ENCODE results near the gene HLA-DOB. TPM values are rescaled to one million over a fixed set of nuclear protein-coding genes. Genes with fewer than 3 reads are reported as not detected.
A peak's percentile ranks its signal among the peaks of the same experiment; 100 is the strongest.
"Not testable (repeated sequence)": the region's sequence is repeated elsewhere in the genome, so short reads cannot be mapped to it uniquely, and the experiment has no call there.

The HLA-DOB gene
- polyA plus RNA-seq, 1 donor = not detected

- DNase-seq = no peak
Observed at GRCh38 chr6:32807020-32807580, 9.7 kb downstream of the HLA-DOB start.

DNA sequence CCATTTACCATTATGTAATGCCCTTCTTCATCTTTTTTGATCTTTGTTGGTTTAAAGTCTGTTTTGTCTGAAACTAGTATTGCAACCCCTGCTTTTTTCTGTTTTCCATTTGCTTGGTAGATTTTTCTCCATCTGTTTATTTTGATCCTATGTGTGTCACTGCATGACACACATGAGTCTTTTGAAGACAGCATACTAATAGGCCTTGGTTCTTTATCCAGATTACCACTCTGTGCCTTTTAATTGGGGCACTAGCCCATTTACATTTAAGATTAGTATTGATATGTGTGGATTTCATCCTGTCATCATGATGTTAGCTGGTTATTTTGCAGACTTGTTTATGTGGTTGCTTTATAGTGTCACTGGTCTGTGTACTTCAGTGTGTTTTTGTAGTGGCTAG lies 11.4 kb downstream of the HLA-DOB start:
- not testable (repeated sequence) for DNase-seq

DNA sequence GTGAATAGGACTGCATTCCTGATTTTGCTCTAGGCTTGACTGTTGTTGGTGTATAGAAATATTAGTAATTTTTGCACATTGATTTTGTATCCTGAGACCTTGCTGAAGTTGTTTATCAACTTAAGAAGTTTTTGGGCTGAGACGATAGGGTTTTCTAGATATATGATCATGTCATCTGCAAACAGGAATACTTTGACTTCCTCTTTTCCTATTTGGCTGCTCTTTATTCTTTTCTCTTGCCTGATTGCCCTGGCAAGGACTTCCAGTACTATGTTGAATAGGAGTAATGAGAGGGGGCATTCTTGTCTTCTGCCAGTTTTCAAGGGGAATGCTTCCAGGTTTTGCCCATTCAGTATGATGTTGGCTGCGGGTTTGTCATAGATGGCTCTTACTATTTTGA lies 13.4 kb downstream of the HLA-DOB start:
- DNase-seq = no peak

DNA sequence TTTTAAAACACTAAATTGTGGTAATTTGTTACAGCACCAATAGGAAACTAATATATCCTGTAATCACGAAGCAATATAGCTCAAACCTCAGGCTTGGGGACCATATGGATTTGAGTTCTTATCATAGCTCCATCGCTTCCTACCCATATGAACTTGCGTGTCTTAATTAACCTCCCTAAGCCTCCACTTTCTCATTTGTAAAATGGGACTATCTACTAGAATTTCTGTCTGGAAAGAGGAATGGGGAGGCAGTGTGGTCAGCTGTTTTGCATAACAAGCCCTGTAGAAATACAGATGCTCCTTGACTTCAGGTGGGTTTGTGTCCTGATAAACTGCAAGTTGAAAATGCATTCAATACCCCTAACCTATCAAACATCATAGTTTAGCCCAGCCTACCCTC lies 17.1 kb downstream of the HLA-DOB start:
- DNase-seq = no peak

GRCh38 chr6:32799168-32799567 lies 17.6 kb downstream of the HLA-DOB start:
- no peak for DNase-seq

DNA sequence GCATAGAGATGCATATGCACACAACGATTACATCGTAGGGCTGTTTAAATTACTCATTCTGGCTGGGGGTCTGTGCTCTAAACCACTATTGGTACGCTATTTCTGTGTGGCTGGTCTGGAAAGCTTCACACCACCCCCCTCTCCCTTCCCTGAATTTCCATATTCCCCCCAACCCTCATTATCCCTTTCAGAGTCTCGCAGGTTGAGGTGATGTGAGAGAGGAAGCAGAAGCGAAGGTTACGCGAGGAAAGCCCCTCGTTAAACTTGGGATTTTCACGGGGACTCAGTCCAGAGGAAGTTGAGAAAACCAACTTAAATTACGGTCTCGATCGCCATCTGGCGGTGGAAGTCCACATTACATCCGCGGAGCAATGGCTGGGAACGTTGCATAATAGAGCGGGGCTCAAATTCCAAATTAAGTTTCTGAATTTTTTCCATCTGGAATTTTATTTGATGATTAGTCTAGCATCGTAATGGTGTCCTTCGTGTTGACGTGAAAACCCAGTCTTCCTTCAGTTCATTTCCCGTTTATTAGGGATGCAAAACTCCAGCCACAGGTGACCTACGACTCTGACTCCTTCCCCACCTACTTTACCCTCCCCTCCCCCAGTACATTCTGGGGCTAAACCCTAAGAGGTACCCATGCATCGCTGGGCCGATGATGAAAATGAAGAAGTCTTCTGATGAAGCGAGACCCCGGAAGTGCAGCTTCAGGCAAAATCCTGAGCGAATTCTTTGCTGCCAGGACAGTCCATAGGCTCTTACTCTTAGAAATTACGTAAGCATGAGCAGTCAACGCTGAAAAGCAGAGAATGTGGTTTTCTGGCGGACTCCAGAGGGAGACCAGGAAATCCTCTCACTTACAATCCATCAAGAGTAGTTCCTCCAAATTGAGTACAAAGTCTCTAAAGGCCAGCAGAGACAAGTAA lies 19.7 kb downstream of the HLA-DOB start:
- peak; percentile 69 for DNase-seq

DNA sequence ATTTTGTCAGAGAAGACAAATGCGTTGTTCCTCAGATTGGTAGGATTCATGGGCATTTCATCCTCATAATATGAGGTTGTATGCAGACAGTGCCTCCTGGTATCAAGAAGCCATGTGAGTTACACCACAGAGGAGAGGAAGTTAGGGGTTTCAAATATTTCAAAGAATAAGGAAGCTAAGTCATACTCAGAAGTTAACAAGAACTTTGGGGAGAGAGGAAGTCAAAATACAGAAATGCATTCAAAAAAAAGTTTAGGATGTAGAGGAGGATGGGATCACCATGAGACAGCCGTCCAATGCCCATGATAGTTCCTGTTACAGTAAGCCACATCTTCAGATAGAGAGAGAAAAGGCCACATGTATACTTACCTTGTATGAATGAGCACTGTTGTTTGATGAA lies 22.3 kb downstream of the HLA-DOB start:
- DNase-seq = no peak

GRCh38 chr6:32792901-32793435 lies 23.8 kb downstream of the HLA-DOB start:
- DNase-seq = no peak

DNA sequence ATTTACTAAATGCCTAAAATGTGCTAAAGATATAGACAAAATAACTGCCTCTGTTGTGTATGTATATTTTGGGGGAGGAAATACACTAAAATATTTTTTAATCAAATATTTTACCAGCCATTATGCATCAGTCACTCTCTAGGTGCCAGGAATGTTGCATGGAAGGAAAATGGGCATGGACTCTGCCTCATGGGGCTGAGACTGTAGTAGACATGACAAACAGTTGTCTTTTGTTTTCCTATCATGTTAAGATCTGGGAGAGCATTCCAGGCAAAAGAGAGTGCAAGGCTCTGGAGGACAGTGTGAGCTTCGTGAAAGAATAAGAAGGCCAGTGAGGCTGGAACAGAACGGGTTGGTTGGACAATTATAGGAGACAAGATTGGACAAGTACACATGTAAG lies 26.5 kb downstream of the HLA-DOB start:
- DNase-seq = no peak

- peak; percentile 52 for DNase-seq
Observed at GRCh38 chr6:32785781-32786533, 30.8 kb downstream of the HLA-DOB start.

- not testable (repeated sequence) for DNase-seq
Observed at GRCh38 chr6:32782923-32783322, 33.9 kb downstream of the HLA-DOB start.

DNA sequence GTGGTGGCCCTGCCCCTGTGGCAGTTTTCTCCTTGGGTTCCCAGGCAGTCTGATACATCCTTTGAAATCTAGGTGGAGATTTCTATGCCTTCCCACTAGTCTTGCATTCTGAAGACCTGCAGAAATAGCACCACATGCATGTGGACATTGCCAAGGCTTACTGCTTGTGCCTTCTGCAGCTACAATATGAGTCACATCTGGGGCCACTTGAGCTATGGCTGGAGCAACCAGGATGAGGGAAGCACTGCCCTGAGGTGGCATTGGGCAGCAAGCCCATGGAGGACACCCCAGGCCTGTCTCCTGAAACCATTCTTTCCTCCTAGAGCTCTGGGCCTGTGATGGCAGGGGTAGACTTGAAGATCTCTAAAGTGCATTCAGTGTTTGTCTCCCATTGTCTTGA lies 37.8 kb downstream of the HLA-DOB start:
- DNase-seq = no peak

DNA sequence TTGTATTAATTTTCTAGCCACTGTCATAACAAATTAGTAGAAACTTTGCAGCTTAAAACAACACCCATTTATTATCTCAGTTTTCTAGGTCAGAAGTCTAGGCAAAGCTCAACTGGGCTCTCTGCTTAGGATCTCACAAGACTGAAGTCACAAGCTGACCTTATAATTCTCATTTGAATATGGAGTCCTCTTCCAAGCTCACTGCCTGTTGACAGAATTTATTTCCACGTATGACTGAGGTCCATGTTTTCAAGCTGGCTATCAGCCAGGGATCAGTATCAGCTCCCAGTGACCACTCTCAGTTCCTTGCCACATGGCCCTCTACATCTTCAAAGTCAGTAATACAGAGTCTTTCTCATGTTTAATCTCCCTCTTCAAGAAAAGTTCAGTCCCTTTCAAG lies 41.7 kb downstream of the HLA-DOB start:
- DNase-seq = no peak

DNA sequence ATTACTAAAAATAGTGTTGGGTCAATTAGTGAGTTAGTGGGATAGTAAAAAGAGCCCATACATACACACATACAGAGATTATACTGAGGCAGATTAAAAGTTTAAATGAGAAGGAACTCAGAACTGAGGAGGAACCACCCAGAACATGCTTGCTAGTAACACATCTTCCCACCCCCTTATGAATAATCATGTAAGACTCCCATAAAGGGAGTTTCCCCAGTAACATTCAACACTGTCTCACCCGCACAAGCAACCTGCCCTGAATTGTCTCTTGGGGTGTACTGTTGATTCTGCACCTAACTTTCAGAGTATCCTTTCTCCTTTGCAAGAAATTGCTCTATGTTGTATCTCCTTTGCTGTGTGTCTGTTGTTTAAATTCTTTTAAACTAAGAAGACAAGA lies 42.4 kb downstream of the HLA-DOB start:
- DNase-seq = no peak

DNA sequence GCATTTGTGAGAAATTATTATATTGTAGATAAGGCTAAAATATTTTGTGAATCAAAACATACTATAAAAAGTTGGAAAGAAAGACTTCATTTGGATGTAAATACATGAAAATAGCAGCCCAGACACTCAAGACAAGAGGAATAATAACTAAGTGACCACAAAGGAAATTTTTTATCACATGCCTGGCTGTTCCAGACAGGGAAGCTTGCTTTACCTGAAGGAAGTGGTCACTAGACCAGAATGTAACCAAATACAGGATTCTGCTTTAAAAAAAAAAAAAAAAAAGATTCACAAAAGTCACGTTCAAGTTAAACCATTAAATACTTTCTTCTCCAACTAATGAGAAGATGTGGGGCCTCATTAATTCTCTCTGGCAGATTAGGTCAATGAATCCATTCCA lies 44.1 kb downstream of the HLA-DOB start:
- no peak for DNase-seq

DNA sequence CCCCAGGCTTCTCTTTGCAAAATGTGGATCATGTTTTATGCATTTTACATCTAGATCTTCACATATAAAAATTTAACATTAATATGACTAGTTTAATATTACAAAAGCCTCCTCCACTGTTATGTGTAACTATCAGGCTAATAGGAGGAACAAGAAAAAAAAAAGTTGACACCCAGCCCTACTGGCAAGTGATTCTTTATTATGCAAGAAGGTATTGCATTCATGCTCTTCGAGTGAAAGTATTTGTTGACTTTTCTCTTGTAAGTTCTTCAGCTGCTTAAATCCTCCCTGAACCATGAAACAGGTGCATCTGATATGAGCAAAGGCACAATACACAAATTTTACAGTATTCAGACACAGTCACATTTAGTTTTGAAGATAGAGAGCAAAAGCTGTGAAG lies 52.8 kb downstream of the HLA-DOB start:
- DNase-seq = no peak

GRCh38 chr6:32763421-32763820 lies 53.4 kb downstream of the HLA-DOB start, which contains the start of gene HLA-DQB2:
HLA-DQB2 (minus strand) TSS chr6:32763532; CDS start chr6:32763470, 62 bp downstream.
- DNase-seq = no peak

Other genes starting within 250 kb of the HLA-DOB start
- 20.5 TPM for gene HLA-DRB1, start 227.2 kb downstream of the HLA-DOB start, polyA plus RNA-seq (ENCODE audit: insufficient read length)
- 9.5 TPM for gene HLA-DQA1, start 179.6 kb downstream of the HLA-DOB start, polyA plus RNA-seq (ENCODE audit: insufficient read length)
- 9.4 TPM for gene HLA-DQB1, start 150.3 kb downstream of the HLA-DOB start, polyA plus RNA-seq (ENCODE audit: insufficient read length)
- gene HLA-DQA2, start 75.6 kb downstream of the HLA-DOB start, polyA plus RNA-seq (ENCODE audit: insufficient read length) = 1.3 TPM
- 0.70 TPM for gene HLA-DQB2, start 53.5 kb downstream of the HLA-DOB start, polyA plus RNA-seq (ENCODE audit: insufficient read length)
- 8.1 TPM for gene TAP2, start 21.7 kb upstream of the HLA-DOB start, polyA plus RNA-seq (ENCODE audit: insufficient read length)
- 13.9 TPM for gene PSMB8, start 27.0 kb upstream of the HLA-DOB start, polyA plus RNA-seq (ENCODE audit: insufficient read length)
- 8.6 TPM for gene TAP1, start 36.7 kb upstream of the HLA-DOB start, polyA plus RNA-seq (ENCODE audit: insufficient read length)
- 4.2 TPM for gene PSMB9, start 37.2 kb upstream of the HLA-DOB start, polyA plus RNA-seq (ENCODE audit: insufficient read length)
- 11.5 TPM for gene HLA-DMB, start 124.0 kb upstream of the HLA-DOB start, polyA plus RNA-seq (ENCODE audit: insufficient read length)
- 9.5 TPM for gene HLA-DMA, start 136.1 kb upstream of the HLA-DOB start, polyA plus RNA-seq (ENCODE audit: insufficient read length)
- gene BRD2, start 151.6 kb upstream of the HLA-DOB start, polyA plus RNA-seq (ENCODE audit: insufficient read length) = 160 TPM
- gene HLA-DOA, start 192.6 kb upstream of the HLA-DOB start, polyA plus RNA-seq (ENCODE audit: insufficient read length) = 1.8 TPM

Data from hindlimb muscle (tissue), 1 donor.